Uterus (tissue), 2 donors: ENCODE data around the gene ZBP1.

Source experiments
- CTCF ChIP-seq, 4 experiments: fragments of 200-600 bp in 2 of 4; fragments of 450-650 bp in 2 of 4; sonication (generic) in 2 of 4; IDR thresholded peaks; one replicate each; pipeline ENCODE4 v1.5.1; 2016 to 2019; ENCODE audit warnings: antibody characterized with exemption in 4 of 4, mild to moderate bottlenecking in 2 of 4, moderate library complexity in 1 of 4
- POLR2A ChIP-seq, 2 donors: fragments of 450-650 bp; IDR thresholded peaks; one replicate each; pipeline ENCODE4 v1.6.1; 2016; ENCODE audit warnings: antibody characterized with exemption in 2 of 2, mild to moderate bottlenecking in 1 of 2, moderate library complexity in 1 of 2

- TF ChIP-seq POLR2A (IDR thresholded peaks at IDR 0.05) (no peak), CTCF (IDR thresholded peaks at IDR 0.05) (no peak)
Observed at GRCh38 chr20:57567471-57568079, 52.7 kb downstream of the ZBP1 start.
